ENCODE results near the gene HSPA12A. TPM values are rescaled to one million over a fixed set of nuclear protein-coding genes. Genes with fewer than 3 reads are reported as not detected.

The HSPA12A gene
- total and polyA plus RNA-seq, 2 experiments from 2014 or later: 8.3 to 9.6 TPM

DNA sequence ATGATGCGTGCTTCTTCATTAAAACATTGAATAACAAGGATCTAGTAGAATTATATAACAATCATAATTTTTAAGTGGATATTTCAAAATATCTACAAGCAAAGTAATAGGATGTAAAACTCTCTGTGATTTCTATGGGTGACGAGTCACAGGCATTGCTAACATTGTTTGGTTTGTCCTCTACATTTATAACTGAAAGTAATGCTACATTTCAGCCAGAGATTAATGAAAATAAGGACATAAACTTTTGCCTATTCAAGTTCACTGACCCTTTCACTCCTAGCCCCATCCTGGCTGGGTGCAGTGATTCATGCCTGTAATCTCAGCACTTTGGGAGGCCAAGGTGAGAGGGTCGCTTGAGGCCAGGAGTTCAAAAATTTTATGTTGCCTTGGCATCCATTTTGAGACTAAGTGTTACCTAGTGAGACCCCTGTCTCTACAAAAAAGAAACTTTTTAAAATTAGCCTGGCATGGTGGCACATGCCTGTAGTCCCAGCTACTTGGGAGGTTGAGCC lies 38.4 kb upstream of the HSPA12A start:
- H3K36me3 ChIP-seq: no peaks in the 10 kb centered on the region
- H3K27ac ChIP-seq: no peak overlapping the region
- no peak for DNase-seq (ENCODE audit: low read depth in 1 of 2, low spot score in 1 of 2)
- no peaks in the 10 kb centered on the region for H3K4me1 ChIP-seq (ENCODE audit: low read depth)
- no peak overlapping the region for H3K4me3 ChIP-seq
- TF ChIP-seq, protein P1, sequence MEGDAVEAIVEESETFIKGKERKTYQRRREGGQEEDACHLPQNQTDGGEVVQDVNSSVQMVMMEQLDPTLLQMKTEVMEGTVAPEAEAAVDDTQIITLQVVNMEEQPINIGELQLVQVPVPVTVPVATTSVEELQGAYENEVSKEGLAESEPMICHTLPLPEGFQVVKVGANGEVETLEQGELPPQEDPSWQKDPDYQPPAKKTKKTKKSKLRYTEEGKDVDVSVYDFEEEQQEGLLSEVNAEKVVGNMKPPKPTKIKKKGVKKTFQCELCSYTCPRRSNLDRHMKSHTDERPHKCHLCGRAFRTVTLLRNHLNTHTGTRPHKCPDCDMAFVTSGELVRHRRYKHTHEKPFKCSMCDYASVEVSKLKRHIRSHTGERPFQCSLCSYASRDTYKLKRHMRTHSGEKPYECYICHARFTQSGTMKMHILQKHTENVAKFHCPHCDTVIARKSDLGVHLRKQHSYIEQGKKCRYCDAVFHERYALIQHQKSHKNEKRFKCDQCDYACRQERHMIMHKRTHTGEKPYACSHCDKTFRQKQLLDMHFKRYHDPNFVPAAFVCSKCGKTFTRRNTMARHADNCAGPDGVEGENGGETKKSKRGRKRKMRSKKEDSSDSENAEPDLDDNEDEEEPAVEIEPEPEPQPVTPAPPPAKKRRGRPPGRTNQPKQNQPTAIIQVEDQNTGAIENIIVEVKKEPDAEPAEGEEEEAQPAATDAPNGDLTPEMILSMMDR (IDR thresholded peaks at IDR 0.05; ENCODE audit: low read depth, low read length): no peak
- H3K9me3 ChIP-seq (ENCODE audit: low read depth): no peaks in the 10 kb centered on the region
- no peaks in the 10 kb centered on the region for H3K27me3 ChIP-seq

GRCh38 chr10:116779076-116779687 lies 36.8 kb upstream of the HSPA12A start:
- peak in 1 of 2 donors; percentile 23 for DNase-seq (ENCODE audit: low read depth in 1 of 2, low spot score in 1 of 2)
- no peak overlapping the region for H3K27ac ChIP-seq
- no peaks in the 10 kb centered on the region for H3K9me3 ChIP-seq (ENCODE audit: low read depth)
- H3K36me3 ChIP-seq: no peaks in the 10 kb centered on the region
- H3K4me1 ChIP-seq (ENCODE audit: low read depth): no peaks in the 10 kb centered on the region
- H3K4me3 ChIP-seq: no peak overlapping the region
- no peaks in the 10 kb centered on the region for H3K27me3 ChIP-seq
- TF ChIP-seq, protein P1 (IDR thresholded peaks at IDR 0.05; ENCODE audit: low read depth, low read length): no peak

DNA sequence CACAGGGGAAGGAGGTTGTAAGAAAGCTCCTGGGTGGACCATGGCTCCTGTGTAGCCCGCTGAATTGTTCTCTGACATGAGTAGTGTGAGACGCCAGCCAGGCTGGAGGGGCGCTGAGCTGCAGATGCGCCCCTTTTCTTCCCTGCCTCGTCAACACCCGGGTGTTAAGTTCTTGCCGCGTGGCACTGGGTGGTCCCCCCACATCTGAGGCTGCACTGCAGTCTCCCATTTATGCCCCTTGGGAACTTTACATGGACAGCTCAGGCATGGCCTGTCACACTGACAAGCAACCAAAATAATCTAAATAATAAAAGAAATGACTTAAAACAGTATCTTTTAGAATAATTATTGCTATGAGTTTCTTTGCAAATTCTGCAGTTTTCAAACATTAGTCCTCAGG lies 34.6 kb upstream of the HSPA12A start:
- no peak overlapping the region for H3K4me3 ChIP-seq
- H3K4me1 ChIP-seq (ENCODE audit: low read depth): no peaks in the 10 kb centered on the region
- H3K9me3 ChIP-seq (ENCODE audit: low read depth): no peaks in the 10 kb centered on the region
- H3K36me3 ChIP-seq: no peaks in the 10 kb centered on the region
- H3K27me3 ChIP-seq: no peaks in the 10 kb centered on the region
- TF ChIP-seq, protein P1 (IDR thresholded peaks at IDR 0.05; ENCODE audit: low read depth, low read length): no peak
- no peak overlapping the region for H3K27ac ChIP-seq
- DNase-seq (ENCODE audit: low read depth in 1 of 2, low spot score in 1 of 2): no peak

- no peak overlapping the region for H3K4me3 ChIP-seq
- DNase-seq (ENCODE audit: low read depth in 1 of 2, low spot score in 1 of 2): no peak
- H3K9me3 ChIP-seq (ENCODE audit: low read depth): no peaks in the 10 kb centered on the region
- peaks cover 2% of the 10 kb centered on the region for H3K4me1 ChIP-seq (ENCODE audit: low read depth)
- no peak overlapping the region for H3K27ac ChIP-seq
- TF ChIP-seq, protein P1 (IDR thresholded peaks at IDR 0.05; ENCODE audit: low read depth, low read length): no peak
- no peaks in the 10 kb centered on the region for H3K36me3 ChIP-seq
- no peaks in the 10 kb centered on the region for H3K27me3 ChIP-seq
Observed at GRCh38 chr10:116775488-116776400, 33.4 kb upstream of the HSPA12A start.

DNA sequence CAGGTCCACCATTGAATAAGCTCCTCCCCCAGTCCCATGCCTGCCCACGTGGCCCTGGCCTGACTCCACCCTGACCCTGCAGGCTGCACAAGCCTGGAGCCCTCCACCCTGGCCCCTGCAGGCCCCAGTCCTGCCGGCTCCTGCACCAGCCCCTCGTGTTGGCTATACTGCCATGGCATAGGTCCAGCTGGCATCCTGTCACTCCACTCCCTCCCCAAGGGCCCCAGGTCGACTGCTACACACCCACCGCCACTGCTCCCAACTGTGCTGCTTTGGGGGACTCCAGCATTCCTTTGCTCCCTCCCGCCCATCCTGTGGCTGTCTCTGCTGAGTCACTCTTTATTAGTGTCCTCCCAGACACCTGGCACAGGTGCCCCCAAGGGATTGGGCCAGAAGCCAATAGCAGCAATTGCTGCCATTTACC lies 32.4 kb upstream of the HSPA12A start:
- no peak for DNase-seq (ENCODE audit: low read depth in 1 of 2, low spot score in 1 of 2)
- Histone ChIP-seq H3K27me3 (no peaks in the 10 kb centered on the region), H3K36me3 (no peaks in the 10 kb centered on the region), H3K27ac (no peak overlapping the region), H3K4me1 (ENCODE audit: low read depth) (peaks cover 2% of the 10 kb centered on the region), H3K9me3 (ENCODE audit: low read depth) (no peaks in the 10 kb centered on the region), H3K4me3 (no peak overlapping the region)
- TF ChIP-seq, protein P1 (IDR thresholded peaks at IDR 0.05; ENCODE audit: low read depth, low read length): no peak
